Cardiac septum (tissue), 1 donor: Measurements from ENCODE around the gene RORB. TPM values are rescaled to one million over a fixed set of nuclear protein-coding genes. Genes with fewer than 3 reads are reported as not detected.

ENCODE experiments used
- DNase-seq: peaks from one replicate; pipeline ENCODE4 v3.0.0-alpha.2; 2020; ENCODE audit warnings: low spot score
- intact Hi-C: fragments of 100-400 bp; cut with DNase I; formaldehyde crosslinking; loops from one replicate; pipeline ENCODE4 v1.14.0; 2022
- total RNA-seq: library from RNA; stranded (reverse); fragmentation: NEBNext Ultra II Directional; extraction: Animal tissue kit (Norgen Biotek cat#: 25700); gene quantifications from one replicate; pipeline ENCODE4 v1.2.1, GENCODE V29; 2021
- donor health status: DM: no; HTN: no; CAD: no.

The RORB gene
- total RNA-seq, 1 donor from 2014 or later, result 0.73 TPM

- intact Hi-C loops, result no loop called here
- DNase-seq, result no peak
These were observed 176.9 kb downstream of the RORB start for GRCh38 chr9:74674077-74674476.

GRCh38 chr9:74681906-74682305 is 184.8 kb downstream of the RORB start:
- intact Hi-C loops, result no loop called here
- no peak for DNase-seq

GRCh38 chr9:74683322-74683721 is 186.2 kb downstream of the RORB start:
- intact Hi-C loops, result no loop called here
- no peak for DNase-seq

GRCh38 chr9:74691058-74691457 is 193.9 kb downstream of the RORB start:
- intact Hi-C loops, result no loop called here
- no peak for DNase-seq

- intact Hi-C loops, result no loop called here
- no peak for DNase-seq
These were observed 199.4 kb downstream of the RORB start for GRCh38 chr9:74696520-74696919.

- intact Hi-C loops, result no loop called here
- DNase-seq, result no peak
These were observed 200.4 kb downstream of the RORB start for GRCh38 chr9:74697535-74697934.

- DNase-seq, result no peak
- intact Hi-C loops, result no loop called here
These were observed 214.2 kb downstream of the RORB start for GRCh38 chr9:74711341-74711740.

- intact Hi-C loops, result no loop called here
- no peak for DNase-seq
These were observed 221.6 kb downstream of the RORB start for GRCh38 chr9:74718709-74719108.

- DNase-seq, result no peak
- intact Hi-C loops, result no loop called here
These were observed 222.2 kb downstream of the RORB start for GRCh38 chr9:74719306-74719705.

GRCh38 chr9:74721696-74722660 is 224.8 kb downstream of the RORB start:
- no peak for DNase-seq
- intact Hi-C loops, result no loop called here

- no peak for DNase-seq
- intact Hi-C loops, result no loop called here
These were observed 227.2 kb downstream of the RORB start for GRCh38 chr9:74724317-74724716.

- intact Hi-C loops, result no loop called here
These were observed 229.4 kb downstream of the RORB start for GRCh38 chr9:74726581-74726980.

GRCh38 chr9:74728176-74728575 is 231.0 kb downstream of the RORB start:
- DNase-seq, result no peak
- intact Hi-C loops, result no loop called here

More at GRCh38 chr9:74726581-74726980, 229.4 kb downstream of the RORB start:
- DNase-seq, result no peak

- intact Hi-C loops, result no loop called here
- DNase-seq, result no peak
These were observed 232.1 kb downstream of the RORB start for GRCh38 chr9:74729136-74729695.

- intact Hi-C loops, result no loop called here
- DNase-seq, result no peak
These were observed 238.6 kb downstream of the RORB start for GRCh38 chr9:74735761-74736160.

- no peak for DNase-seq
- intact Hi-C loops, result no loop called here
These were observed 239.5 kb downstream of the RORB start for GRCh38 chr9:74736646-74737045.

- intact Hi-C loops, result loop anchor here (10.0 kb wide), 1 partner anchor 1537 kb away; no protein-coding TSS in a partner anchor
- DNase-seq, result no peak
These were observed 245.2 kb downstream of the RORB start for GRCh38 chr9:74742191-74742790.
